A549 (cell line): ENCODE results near the gene HLCS.

Experiments used
- BCL3 ChIP-seq: fragments of >200 bp; sonication (Bioruptor Twin); formaldehyde crosslinking; IDR thresholded peaks from 3 replicates; pipeline ENCODE4 v1.6.1; 2016
- BHLHE40 ChIP-seq: IDR thresholded peaks from 2 replicates; pipeline ENCODE4 v1.6.1; 2012; ENCODE audit warnings: low read depth, low read length, inconsistent platforms
- CTCF ChIP-seq: fragments of >200 bp; sonication (Bioruptor Twin); formaldehyde crosslinking; IDR thresholded peaks from 3 replicates; pipeline ENCODE4 v1.5.1; 2016
- EP300 ChIP-seq, 2 experiments: fragments of >200 bp; sonication (Bioruptor Twin); formaldehyde crosslinking; IDR thresholded peaks; 2 replicates in 1 of 2; 3 replicates in 1 of 2; pipeline ENCODE4 v1.6.1; 2016 to 2017
- HDAC2 ChIP-seq: fragments of 200-600 bp; sonication (generic); IDR thresholded peaks from 2 replicates; pipeline ENCODE4 v1.6.1; 2016
- MYC ChIP-seq: IDR thresholded peaks from 2 replicates; pipeline ENCODE4 v1.6.1; 2012; ENCODE audit warnings: mild to moderate bottlenecking, inconsistent platforms, low read length, improper control_type of control experiment, borderline replicate concordance
- NR3C1 ChIP-seq: fragments of >200 bp; sonication (Bioruptor Twin); formaldehyde crosslinking; IDR thresholded peaks from 3 replicates; pipeline ENCODE4 v1.6.1; 2017
- POLR2A ChIP-seq: IDR thresholded peaks from 2 replicates; pipeline ENCODE4 v1.6.1; 2012; ENCODE audit warnings: mild to moderate bottlenecking, low read length
- RCOR1 ChIP-seq: fragments of 150-350 bp; IDR thresholded peaks from 2 replicates; pipeline ENCODE4 v1.6.1; 2014; ENCODE audit warnings: antibody characterized with exemption, low read length, low read depth
- REST ChIP-seq: fragments of 200-600 bp; sonication (generic); IDR thresholded peaks from 2 replicates; pipeline ENCODE4 v1.6.1; 2016; ENCODE audit warnings: antibody characterized with exemption, mild to moderate bottlenecking, moderate library complexity
- RFX5 ChIP-seq: fragments of 450-650 bp; IDR thresholded peaks from 2 replicates; pipeline ENCODE4 v1.7.1; 2014; ENCODE audit warnings: antibody characterized with exemption, mild to moderate bottlenecking, moderate library complexity
- SMC3 ChIP-seq: fragments of >200 bp; sonication (Bioruptor Twin); formaldehyde crosslinking; IDR thresholded peaks from 3 replicates; pipeline ENCODE4 v1.6.1; 2018; ENCODE audit warnings: inconsistent platforms
- ZSCAN20 ChIP-seq: fragments of 250-450 bp; sonication (Bioruptor Pico); IDR thresholded peaks from 2 replicates; pipeline ENCODE4 v1.8.0; 2022; ENCODE audit warnings: mild to moderate bottlenecking, moderate library complexity

- TF ChIP-seq CTCF, result no peak
- no peak for TF ChIP-seq POLR2A
- TF ChIP-seq REST, result no peak
- no peak for TF ChIP-seq ZSCAN20 (CRISPR knock-in tag)
- no peak for TF ChIP-seq MYC
- no peak for TF ChIP-seq RFX5
- TF ChIP-seq BCL3, result no peak
- no peak for TF ChIP-seq RCOR1
- TF ChIP-seq BHLHE40, result no peak
- no peak for TF ChIP-seq NR3C1
- TF ChIP-seq EP300 (IDR thresholded peaks at IDR 0.05), result no peak
- TF ChIP-seq SMC3, result no peak
- TF ChIP-seq HDAC2, result no peak
These were observed 53.0 kb downstream of the HLCS start for GRCh38 chr21:36913247-36914169.
